MCF 10A (cell line): ENCODE data around the gene ABLIM1. TPM values are rescaled to one million over a fixed set of nuclear protein-coding genes. Genes with fewer than 3 reads are reported as not detected.

ENCODE experiments used
- BruUV-seq: library from RNA; stranded (reverse); fragments of 400-500 nt; replicated peaks from 2 replicates; lab custom pipeline; 2021; lab: Mats Ljungman, UMichigan
- CTCF ChIA-PET: fragments of 300-600 bp; sonication (Branson Sonifier 250); formaldehyde crosslinking; extraction: SDS; loops from one replicate; lab custom pipeline; 2021; ENCODE audit warnings: antibody characterized with exemption, inconsistent platforms; lab: Yijun Ruan, JAX
- POLR2A ChIA-PET: fragments of 300-600, 350-650 bp; sonication (Branson Sonifier 250); formaldehyde crosslinking; extraction: SDS; loops from one replicate; lab custom pipeline; 2020; ENCODE audit warnings: antibody characterized with exemption, inconsistent platforms; lab: Yijun Ruan, JAX
- DNase-seq: peaks from one replicate; pipeline ENCODE4 v3.0.0-alpha.2; 2018; ENCODE audit not compliant: unreplicated experiment
- H3K27ac Mint-ChIP-seq: one replicate; pipeline ENCODE4 v1.8.0; 2022; ENCODE audit warnings: mild to moderate bottlenecking, low read depth, mixed read lengths; ENCODE audit not compliant: unreplicated experiment
- H3K27me3 Mint-ChIP-seq: one replicate; pipeline ENCODE4 v1.8.0; 2022; ENCODE audit warnings: mixed read lengths; ENCODE audit not compliant: insufficient read depth, unreplicated experiment
- H3K36me3 Mint-ChIP-seq: one replicate; pipeline ENCODE4 v1.8.0; 2022; ENCODE audit warnings: mild to moderate bottlenecking, moderate library complexity, mixed read lengths; ENCODE audit not compliant: insufficient read depth, unreplicated experiment
- H3K4me1 Mint-ChIP-seq: one replicate; pipeline ENCODE4 v1.8.0; 2022; ENCODE audit warnings: mixed read lengths; ENCODE audit not compliant: insufficient read depth, unreplicated experiment
- H3K4me3 Mint-ChIP-seq: one replicate; pipeline ENCODE4 v1.8.0; 2022; ENCODE audit warnings: mild to moderate bottlenecking, moderate library complexity, mixed read lengths; ENCODE audit not compliant: unreplicated experiment
- H3K9me3 Mint-ChIP-seq: one replicate; pipeline ENCODE4 v1.8.0; 2022; ENCODE audit warnings: mixed read lengths; ENCODE audit not compliant: unreplicated experiment
- intact Hi-C: fragments of 100-400 bp; cut with micrococcal nuclease; formaldehyde crosslinking; loops from 2 replicates; pipeline ENCODE4 v1.14.1; 2022
- total RNA-seq: library from RNA; stranded (reverse); gene quantifications from 2 replicates; pipeline ENCODE4 v1.2.3, GENCODE V29; 2022
- TF ChIP-seq, protein P1 (sequence below): fragments of 200-600 bp; IDR thresholded peaks from one replicate; pipeline ENCODE4 v1.8.0; 2022; ENCODE audit warnings: antibody characterized with exemption, mild to moderate bottlenecking; ENCODE audit not compliant: unreplicated experiment

Gene ABLIM1
- total RNA-seq, 1 experiment from 2014 or later, result 94.5 TPM

DNA sequence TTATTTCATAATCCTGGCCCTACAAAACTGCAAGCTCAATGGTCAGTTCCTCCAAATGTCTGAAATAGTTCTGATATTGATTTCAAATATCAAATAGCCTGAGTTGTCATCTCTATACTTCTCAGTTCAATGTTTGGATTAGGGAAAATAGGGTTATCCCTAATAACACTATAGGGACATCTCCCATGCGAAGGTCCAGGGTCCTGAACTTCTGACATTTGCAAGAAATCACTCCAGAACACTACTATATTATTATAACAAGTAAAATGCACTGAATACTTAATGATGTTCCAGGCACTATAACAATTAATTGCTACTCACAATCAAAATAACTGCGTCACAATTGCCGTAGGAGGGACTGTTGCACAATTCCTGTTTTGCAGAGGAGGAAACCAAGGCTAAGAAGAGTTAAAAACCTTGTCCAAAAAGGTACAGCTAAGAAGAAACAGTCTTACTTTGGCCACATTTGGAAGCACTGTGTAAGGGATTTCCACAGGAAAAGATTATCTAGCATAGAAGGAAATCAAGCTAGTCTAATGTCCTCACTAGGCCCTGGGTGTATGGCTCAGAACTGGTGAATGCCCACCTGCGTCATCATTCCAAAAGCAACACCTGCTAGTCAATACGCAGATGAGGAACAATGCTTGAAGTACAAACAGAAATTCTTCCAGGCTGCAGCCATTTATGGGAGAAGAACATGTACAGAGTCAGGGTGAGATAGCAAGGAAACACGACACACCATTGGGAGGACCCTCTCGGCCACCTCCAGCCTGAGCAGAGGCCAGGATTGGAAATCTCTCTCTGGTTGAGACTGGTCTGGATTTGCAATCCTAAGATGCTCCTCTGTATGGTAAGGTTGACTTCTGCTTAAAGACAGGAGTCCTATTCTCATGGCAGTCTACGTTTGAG lies 48.3 kb downstream of the ABLIM1 start:
- intact Hi-C loops, result no loop called here
- Mint-ChIP-seq H3K9me3 (no peaks in the 10 kb centered on the region), H3K36me3 (peaks cover 6% of the 10 kb centered on the region), H3K4me3 (no peak overlapping the region), H3K27me3 (no peaks in the 10 kb centered on the region), H3K4me1 (peaks cover 35% of the 10 kb centered on the region), H3K27ac (peak overlapping the region; percentile 52)
- TF ChIP-seq, protein P1, sequence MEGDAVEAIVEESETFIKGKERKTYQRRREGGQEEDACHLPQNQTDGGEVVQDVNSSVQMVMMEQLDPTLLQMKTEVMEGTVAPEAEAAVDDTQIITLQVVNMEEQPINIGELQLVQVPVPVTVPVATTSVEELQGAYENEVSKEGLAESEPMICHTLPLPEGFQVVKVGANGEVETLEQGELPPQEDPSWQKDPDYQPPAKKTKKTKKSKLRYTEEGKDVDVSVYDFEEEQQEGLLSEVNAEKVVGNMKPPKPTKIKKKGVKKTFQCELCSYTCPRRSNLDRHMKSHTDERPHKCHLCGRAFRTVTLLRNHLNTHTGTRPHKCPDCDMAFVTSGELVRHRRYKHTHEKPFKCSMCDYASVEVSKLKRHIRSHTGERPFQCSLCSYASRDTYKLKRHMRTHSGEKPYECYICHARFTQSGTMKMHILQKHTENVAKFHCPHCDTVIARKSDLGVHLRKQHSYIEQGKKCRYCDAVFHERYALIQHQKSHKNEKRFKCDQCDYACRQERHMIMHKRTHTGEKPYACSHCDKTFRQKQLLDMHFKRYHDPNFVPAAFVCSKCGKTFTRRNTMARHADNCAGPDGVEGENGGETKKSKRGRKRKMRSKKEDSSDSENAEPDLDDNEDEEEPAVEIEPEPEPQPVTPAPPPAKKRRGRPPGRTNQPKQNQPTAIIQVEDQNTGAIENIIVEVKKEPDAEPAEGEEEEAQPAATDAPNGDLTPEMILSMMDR, result no peak
- no TSS peak for BruUV-seq
- ChIA-PET POLR2A (interaction anchor here (0.6 to 2.5 kb wide), 3 partner anchors 13 to 112 kb away, joined by 3 to 11 read pairs (median 9); no protein-coding TSS in a partner anchor), CTCF (interaction anchor here (0.6 to 2.2 kb wide), 3 partner anchors 39 to 166 kb away, joined by 3 to 5 read pairs (median 3); no protein-coding TSS in a partner anchor)
- no peak for DNase-seq

GRCh38 chr10:114607358-114607998 lies 50.6 kb downstream of the ABLIM1 start:
- H3K36me3 Mint-ChIP-seq, result peaks cover 6% of the 10 kb centered on the region
- peak overlapping the region; percentile 28 for H3K4me3 Mint-ChIP-seq
- TF ChIP-seq, protein P1, result no peak
- peaks cover 37% of the 10 kb centered on the region for H3K4me1 Mint-ChIP-seq
- H3K9me3 Mint-ChIP-seq, result no peaks in the 10 kb centered on the region
- intact Hi-C loops, result no loop called here
- ChIA-PET POLR2A (interaction anchor here (0.6 to 2.5 kb wide), 9 partner anchors 11 to 40 kb away, joined by 3 to 11 read pairs (median 4); no protein-coding TSS in a partner anchor), CTCF (interaction anchor here (0.8 to 1.5 kb wide), 3 partner anchors 54 to 184 kb away, joined by 3 to 4 read pairs (median 3); no protein-coding TSS in a partner anchor)
- BruUV-seq, result no TSS peak
- peak; percentile 88 for DNase-seq
- peak overlapping the region; percentile 78 for H3K27ac Mint-ChIP-seq
- no peaks in the 10 kb centered on the region for H3K27me3 Mint-ChIP-seq

- BruUV-seq, result no TSS peak
- no peak for DNase-seq
- TF ChIP-seq, protein P1, result no peak
- H3K36me3 Mint-ChIP-seq, result peaks cover 12% of the 10 kb centered on the region
- H3K27me3 Mint-ChIP-seq, result no peaks in the 10 kb centered on the region
- no peak overlapping the region for H3K4me3 Mint-ChIP-seq
- H3K4me1 Mint-ChIP-seq, result peaks cover 27% of the 10 kb centered on the region
- peak overlapping the region; percentile 78 for H3K27ac Mint-ChIP-seq
- intact Hi-C loops, result no loop called here
- ChIA-PET CTCF (interaction anchor here (0.9 to 1.0 kb wide), 2 partner anchors 35 to 99 kb away, joined by 3 read pairs; no protein-coding TSS in a partner anchor), POLR2A (interaction anchor here (0.6 to 1.4 kb wide), 6 partner anchors 10 to 80 kb away, joined by 3 to 4 read pairs (median 3); no protein-coding TSS in a partner anchor)
- no peaks in the 10 kb centered on the region for H3K9me3 Mint-ChIP-seq
These were observed 52.8 kb downstream of the ABLIM1 start for GRCh38 chr10:114605155-114605797.
